Ectodermal cell (in vitro differentiated cells): ENCODE results near the gene ARID4A.
"Not testable (repeated sequence)": the region's sequence is repeated elsewhere in the genome, so short reads cannot be mapped to it uniquely, and the experiment has no call there.

ENCODE experiments used
- H3K27ac ChIP-seq: 2 replicates; pipeline ENCODE4 v1.7.0; 2013; ENCODE audit warnings: mild to moderate bottlenecking, low read depth, low read length; ENCODE audit not compliant: insufficient read depth, poor library complexity, severe bottlenecking
- H3K27me3 ChIP-seq: 2 replicates; pipeline ENCODE4 v1.7.0; 2013; ENCODE audit warnings: mild to moderate bottlenecking, low read length; ENCODE audit not compliant: insufficient read depth, control insufficient read depth, poor library complexity, severe bottlenecking
- H3K36me3 ChIP-seq: one replicate; pipeline ENCODE4 v1.7.0; 2013; ENCODE audit warnings: low read length; ENCODE audit not compliant: control insufficient read depth, insufficient read depth
- H3K4me1 ChIP-seq: one replicate; pipeline ENCODE4 v1.7.0; 2013; ENCODE audit warnings: low read length; ENCODE audit not compliant: control insufficient read depth, insufficient read depth
- H3K4me3 ChIP-seq: 2 replicates; pipeline ENCODE4 v1.7.0; 2013; ENCODE audit warnings: low read depth, low read length, control low read depth; ENCODE audit not compliant: insufficient read depth
- H3K9me3 ChIP-seq: 2 replicates; pipeline ENCODE4 v1.7.0; 2013; ENCODE audit warnings: mild to moderate bottlenecking, low read length, moderate library complexity; ENCODE audit not compliant: control insufficient read depth
- WGBS, 2 experiments: methylation state at CpG; one replicate each; pipeline ENCODE4 v1.1.7; 2013; ENCODE audit warnings: missing lambda C conversion rate in 2 of 2; 5-methylcytosine and 5-hydroxymethylcytosine counted together

The ARID4A gene

DNA sequence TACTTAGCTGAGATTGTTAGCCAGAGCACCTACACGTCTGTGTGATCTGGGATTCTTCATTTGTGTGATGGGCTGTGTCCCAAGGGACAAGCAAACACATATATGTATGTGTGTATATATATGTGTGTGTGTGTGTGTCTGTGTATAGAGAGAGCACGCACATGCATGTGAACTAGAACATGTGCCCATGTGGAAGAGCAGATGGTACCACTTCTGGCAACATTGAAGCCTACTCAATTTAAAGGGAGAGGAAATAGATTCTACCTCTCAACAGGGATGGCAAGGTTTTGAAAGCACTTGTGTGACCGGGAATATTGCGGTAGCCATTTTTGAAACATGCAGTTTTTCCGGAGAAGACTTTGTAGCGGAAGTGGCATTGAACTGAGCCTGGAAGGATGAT lies 98.8 kb downstream of the ARID4A start:
- H3K27ac ChIP-seq, result no peak overlapping the region
- 93 to 96% methylated on average over 6 of the region's 6 CpGs for WGBS, 2 experiments

DNA sequence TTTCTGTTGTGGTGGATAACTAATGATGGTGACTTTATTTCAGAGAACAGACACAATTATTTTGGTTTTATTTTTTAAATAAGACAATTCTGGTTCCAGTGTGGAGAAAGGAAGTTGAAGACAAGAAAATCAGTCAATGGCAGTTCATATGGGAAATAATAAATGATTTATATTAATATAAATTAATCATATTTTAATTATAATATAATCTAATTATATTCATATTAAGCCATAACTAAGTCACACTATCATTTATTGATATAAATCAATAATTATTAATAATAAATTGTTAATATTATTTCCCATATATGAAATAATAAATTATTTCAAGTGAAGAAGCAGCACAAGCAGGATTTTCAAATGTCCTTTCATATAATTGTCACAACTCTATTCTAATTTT lies 100.1 kb downstream of the ARID4A start:
- H3K9me3 ChIP-seq, result no peaks in the 10 kb centered on the region
- H3K27ac ChIP-seq, result no peak overlapping the region
- no peaks in the 10 kb centered on the region for H3K36me3 ChIP-seq
- H3K27me3 ChIP-seq, result peaks cover 28% of the 10 kb centered on the region
- no peak overlapping the region for H3K4me3 ChIP-seq
- no peaks in the 10 kb centered on the region for H3K4me1 ChIP-seq

More for the DNA sequence above, 98.8 kb downstream of the ARID4A start:
- H3K4me3 ChIP-seq, result no peak overlapping the region
- no peaks in the 10 kb centered on the region for H3K4me1 ChIP-seq
- H3K27me3 ChIP-seq, result peaks cover 28% of the 10 kb centered on the region
- H3K36me3 ChIP-seq, result no peaks in the 10 kb centered on the region
- no peaks in the 10 kb centered on the region for H3K9me3 ChIP-seq

DNA sequence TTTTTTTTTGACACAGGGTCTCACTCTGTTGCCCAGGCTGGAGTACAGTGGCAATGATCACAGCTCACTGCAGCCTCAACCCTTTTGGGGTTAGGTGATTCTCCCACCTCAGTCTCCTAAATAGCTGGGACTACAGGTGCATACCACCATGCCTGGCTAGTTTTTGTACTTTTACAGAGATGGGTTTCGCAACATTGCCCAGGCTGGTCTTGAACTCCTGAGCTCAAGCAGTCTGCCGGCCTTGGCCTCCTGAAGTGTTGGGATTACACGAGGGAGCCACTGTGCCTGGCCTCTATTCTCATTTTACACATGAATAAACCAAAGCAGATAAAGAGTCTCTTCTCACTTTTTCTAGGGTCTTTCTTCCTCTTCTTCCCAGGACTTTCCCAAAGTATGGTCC lies 100.5 kb downstream of the ARID4A start:
- Histone ChIP-seq H3K4me3 (no peak overlapping the region), H3K36me3 (no peaks in the 10 kb centered on the region), H3K9me3 (no peaks in the 10 kb centered on the region), H3K4me1 (no peaks in the 10 kb centered on the region), H3K27ac (no peak overlapping the region), H3K27me3 (peaks cover 28% of the 10 kb centered on the region)
- WGBS, 2 experiments, result 80 to 90% methylated on average over 3 of the region's 3 CpGs

DNA sequence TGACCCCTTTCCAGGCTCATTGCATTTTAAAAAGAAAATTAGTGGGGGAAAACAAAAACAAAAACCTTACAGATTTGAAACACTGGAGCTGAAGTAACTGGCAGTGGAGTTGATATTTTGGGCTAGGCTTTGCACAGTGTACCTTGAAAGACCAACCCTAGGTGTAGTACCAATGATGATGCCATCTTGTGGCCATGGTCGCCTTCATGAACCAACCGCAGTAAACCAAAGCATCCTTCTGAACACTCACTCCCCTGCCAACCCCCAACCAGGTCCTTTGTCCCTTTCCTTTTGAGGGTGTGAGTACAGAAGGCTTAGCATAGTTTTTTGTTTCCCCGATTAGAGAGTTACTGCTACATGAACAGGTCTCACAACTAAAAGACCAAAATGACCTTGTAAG lies 103.2 kb downstream of the ARID4A start:
- H3K9me3 ChIP-seq, result no peaks in the 10 kb centered on the region
- H3K27me3 ChIP-seq, result peaks cover 7% of the 10 kb centered on the region
- H3K36me3 ChIP-seq, result no peaks in the 10 kb centered on the region
- 66 to 83% methylated on average over 3 of the region's 3 CpGs for WGBS, 2 experiments
- no peaks in the 10 kb centered on the region for H3K4me1 ChIP-seq
- no peak overlapping the region for H3K27ac ChIP-seq
- no peak overlapping the region for H3K4me3 ChIP-seq

DNA sequence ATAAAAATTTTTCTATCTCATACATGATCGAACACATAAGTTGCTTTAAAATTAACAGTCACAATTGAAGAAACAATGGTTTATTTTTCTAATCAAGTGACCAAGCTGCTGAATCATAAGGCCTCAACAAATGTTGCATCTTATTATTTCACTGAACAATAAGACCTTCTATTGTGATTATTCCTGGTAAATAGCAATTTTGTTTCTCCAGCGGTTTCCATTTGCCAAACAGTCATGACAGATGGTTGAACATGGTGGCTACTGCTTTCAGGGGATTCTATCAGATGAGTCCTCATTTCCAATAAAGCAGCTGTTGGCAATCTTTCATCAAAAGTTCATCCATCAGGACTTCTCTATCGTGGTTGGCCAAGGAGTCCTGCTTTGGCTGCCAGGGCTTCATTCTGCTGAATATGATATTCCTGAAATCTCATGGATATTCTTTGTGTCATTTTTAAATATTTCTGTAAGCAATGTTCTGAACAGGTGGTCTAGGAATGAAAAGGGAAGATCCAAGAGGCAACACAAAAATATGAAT lies 110.4 kb downstream of the ARID4A start:
- Histone ChIP-seq H3K27ac (no peak overlapping the region), H3K4me3 (no peak overlapping the region), H3K36me3 (peaks cover 22% of the 10 kb centered on the region), H3K27me3 (no peaks in the 10 kb centered on the region), H3K9me3 (no peaks in the 10 kb centered on the region), H3K4me1 (no peaks in the 10 kb centered on the region)
- WGBS, 2 experiments, result 96 to 99% methylated on average over 3 of the region's 3 CpGs

DNA sequence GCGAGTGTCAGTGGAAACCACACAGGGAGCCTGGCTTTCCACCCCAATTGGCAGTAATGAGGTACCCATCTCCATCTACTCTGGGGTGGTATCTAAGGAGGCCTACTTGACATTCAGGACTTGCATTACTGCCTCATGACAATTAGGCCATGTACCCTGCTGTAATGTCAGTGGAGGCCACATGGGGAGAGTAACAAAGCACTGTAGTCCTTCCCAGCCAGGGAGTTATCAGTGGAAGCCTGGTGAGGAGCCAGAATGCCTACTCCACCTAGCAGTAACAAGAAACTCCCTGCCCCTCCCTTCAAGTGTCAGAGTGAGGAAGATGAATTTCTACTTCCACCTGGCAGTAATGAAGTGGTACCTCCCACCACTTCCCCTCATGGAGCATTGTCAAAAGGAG lies 116.5 kb downstream of the ARID4A start:
- WGBS, 2 experiments, result 85 to 95% methylated on average over 1 of the region's 1 CpG
- no peak overlapping the region for H3K27ac ChIP-seq
- H3K36me3 ChIP-seq, result peaks cover 32% of the 10 kb centered on the region
- H3K4me3 ChIP-seq, result no peak overlapping the region
- peaks cover 7% of the 10 kb centered on the region for H3K4me1 ChIP-seq
- no peaks in the 10 kb centered on the region for H3K9me3 ChIP-seq
- H3K27me3 ChIP-seq, result no peaks in the 10 kb centered on the region

DNA sequence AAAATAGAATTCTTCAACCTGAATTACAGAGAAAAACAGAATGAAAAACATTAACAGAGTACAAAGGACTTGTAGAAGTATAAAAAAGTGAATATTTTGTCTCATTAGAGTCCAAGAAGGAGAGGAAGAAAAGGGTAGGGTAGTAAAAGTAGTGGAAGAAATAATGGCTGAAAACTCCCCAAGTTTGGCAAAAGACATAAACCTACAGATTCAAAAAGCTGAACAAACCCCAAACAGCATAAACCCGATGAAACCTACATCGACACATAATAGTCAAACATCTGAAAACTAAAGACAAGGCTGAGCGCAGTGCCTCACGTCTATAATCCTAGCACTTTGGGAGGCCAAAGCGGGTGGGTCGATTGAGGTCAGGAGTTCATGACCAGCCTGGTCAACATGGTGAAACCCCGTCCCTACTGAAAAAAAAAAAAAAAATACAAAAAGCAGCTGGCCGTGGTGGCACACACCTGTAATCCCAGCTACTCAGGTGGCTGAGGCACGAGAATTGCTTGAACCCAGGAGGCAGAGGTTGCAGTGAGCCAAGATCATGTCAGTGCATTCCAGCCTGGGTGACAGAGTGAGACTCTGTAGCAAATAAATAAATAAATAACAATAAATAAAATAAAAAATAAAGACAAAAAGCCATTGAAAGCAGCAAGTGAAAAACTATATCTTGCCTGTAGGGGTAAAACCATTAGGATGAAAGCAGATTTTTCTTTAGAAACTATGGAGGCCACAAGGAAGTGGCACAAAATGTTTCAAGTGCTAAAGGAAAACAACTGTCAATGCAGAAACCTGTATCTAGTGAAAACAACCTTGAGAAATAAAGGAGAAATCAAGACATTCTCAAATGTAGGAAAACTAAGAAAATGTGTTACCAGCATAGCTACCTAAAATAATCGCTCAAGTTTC lies 117.5 kb downstream of the ARID4A start:
- 93 to 94% methylated on average over 10 of the region's 10 CpGs for WGBS, 2 experiments
- Histone ChIP-seq H3K4me3 (no peak overlapping the region), H3K36me3 (peaks cover 25% of the 10 kb centered on the region), H3K4me1 (peaks cover 7% of the 10 kb centered on the region), H3K27ac (no peak overlapping the region), H3K27me3 (no peaks in the 10 kb centered on the region), H3K9me3 (no peaks in the 10 kb centered on the region)

DNA sequence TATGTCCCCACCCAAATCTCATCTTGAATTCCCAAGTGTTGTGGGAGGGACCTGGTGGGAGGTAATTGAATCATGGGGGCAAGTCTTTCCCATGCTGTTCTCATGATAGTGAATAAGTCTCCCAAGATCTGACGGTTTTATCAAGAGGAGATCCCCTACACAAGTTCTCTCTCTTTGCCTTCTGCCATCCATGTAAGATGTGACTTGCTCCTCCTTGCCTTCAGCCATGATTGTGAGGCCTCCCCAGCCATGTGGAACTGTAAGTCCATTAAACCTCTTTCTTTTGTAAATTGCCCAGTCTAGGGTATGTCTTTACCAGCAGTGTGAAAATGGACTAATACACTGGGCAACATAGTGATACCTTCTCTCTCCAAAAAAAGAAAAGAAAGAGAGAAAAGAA lies 118.6 kb downstream of the ARID4A start:
- WGBS, 2 experiments, result 87 to 91% methylated on average over 1 of the region's 1 CpG
- not testable (repeated sequence) for H3K9me3 ChIP-seq, H3K4me3 ChIP-seq, H3K27me3 ChIP-seq, H3K4me1 ChIP-seq, H3K27ac ChIP-seq
- peaks cover 25% of the 10 kb centered on the region for H3K36me3 ChIP-seq
